Neural progenitor cell (in vitro differentiated cells): ENCODE results near the gene TRPM2. TPM values are rescaled to one million over a fixed set of nuclear protein-coding genes. Genes with fewer than 3 reads are reported as not detected.

ENCODE experiments used
- DNase-seq: peaks from one replicate; pipeline ENCODE4 v3.0.0-alpha.2; 2016; ENCODE audit warnings: low spot score
- H2AFZ ChIP-seq: fragments of 200-600 bp; sonication (generic); replicated peaks from 2 replicates; pipeline ENCODE4 v1.6.1; 2016; ENCODE audit warnings: antibody characterized with exemption
- H3F3A ChIP-seq: fragments of 200-600 bp; sonication (generic); 2 replicates; pipeline ENCODE4 v1.6.1; 2016; ENCODE audit warnings: antibody characterized with exemption, low read depth
- H3K27ac ChIP-seq: fragments of 200-600 bp; sonication (generic); 2 replicates; pipeline ENCODE4 v1.5.1; 2016; ENCODE audit warnings: mild to moderate bottlenecking
- H3K27me3 ChIP-seq: fragments of 200-600 bp; sonication (generic); 2 replicates; pipeline ENCODE4 v1.6.1; 2016; ENCODE audit warnings: mild to moderate bottlenecking, moderate library complexity
- H3K36me3 ChIP-seq: fragments of 200-600 bp; sonication (generic); 2 replicates; pipeline ENCODE4 v1.5.1; 2016
- H3K4me1 ChIP-seq: fragments of 200-600 bp; sonication (generic); 2 replicates; pipeline ENCODE4 v1.6.1; 2016; ENCODE audit warnings: mixed run types
- H3K4me2 ChIP-seq: fragments of 200-600 bp; sonication (generic); 2 replicates; pipeline ENCODE4 v1.6.1; 2016
- H3K4me3 ChIP-seq: fragments of 200-600 bp; sonication (generic); 2 replicates; pipeline ENCODE4 v1.5.1; 2016
- H3K79me2 ChIP-seq: fragments of 200-600 bp; sonication (generic); 2 replicates; pipeline ENCODE4 v1.6.1; 2016; ENCODE audit warnings: low read depth
- H3K9ac ChIP-seq: fragments of 200-600 bp; sonication (generic); 2 replicates; pipeline ENCODE4 v1.6.1; 2016
- H3K9me3 ChIP-seq: fragments of 200-600 bp; sonication (generic); 2 replicates; pipeline ENCODE4 v1.5.1; 2016; ENCODE audit warnings: low read depth
- H4K20me1 ChIP-seq: fragments of 200-600 bp; sonication (generic); 2 replicates; pipeline ENCODE4 v1.6.1; 2016; ENCODE audit warnings: low read depth
- H3K27ac Mint-ChIP-seq: 3 replicates; pipeline ENCODE4 v1.8.0; 2021; ENCODE audit warnings: mixed read lengths
- H3K27me3 Mint-ChIP-seq: 2 replicates; pipeline ENCODE4 v1.8.0; 2022; ENCODE audit warnings: low read depth, mild to moderate bottlenecking, inconsistent platforms, moderate library complexity, mixed read lengths; ENCODE audit not compliant: insufficient read depth
- H3K36me3 Mint-ChIP-seq: 3 replicates; pipeline ENCODE4 v1.8.0; 2021; ENCODE audit warnings: mixed read lengths
- H3K4me1 Mint-ChIP-seq: 3 replicates; pipeline ENCODE4 v1.8.0; 2021; ENCODE audit warnings: mixed read lengths
- H3K4me3 Mint-ChIP-seq: 3 replicates; pipeline ENCODE4 v1.8.0; 2021; ENCODE audit warnings: mild to moderate bottlenecking, moderate library complexity, mixed read lengths
- H3K9me3 Mint-ChIP-seq: 3 replicates; pipeline ENCODE4 v1.8.0; 2020; ENCODE audit warnings: mixed read lengths
- CTCF ChIP-seq: fragments of 200-600 bp; sonication (generic); IDR thresholded peaks from 2 replicates; pipeline ENCODE4 v1.5.1; 2017; ENCODE audit warnings: antibody characterized with exemption, mild to moderate bottlenecking
- EZH2 ChIP-seq: fragments of 200-600 bp; sonication (generic); IDR thresholded peaks from 2 replicates; pipeline ENCODE4 v1.6.1; 2017; ENCODE audit warnings: antibody characterized with exemption, mild to moderate bottlenecking, moderate library complexity
- EZH2phosphoT487 ChIP-seq: fragments of 200-600 bp; sonication (generic); IDR thresholded peaks from 2 replicates; pipeline ENCODE4 v1.6.1; 2017; ENCODE audit warnings: antibody characterized with exemption
- total RNA-seq: library from RNA; depleted of rRNA; stranded (reverse); fragments of >200 nt; gene quantifications from 2 replicates; pipeline ENCODE4 v1.2.3, GENCODE V29; 2015; ENCODE audit warnings: low replicate concordance

The TRPM2 gene
- total RNA-seq, 1 donor from 2014 or later = not detected

- no peaks in the 10 kb centered on the region for H4K20me1 ChIP-seq
- H3K27ac Mint-ChIP-seq = no peak overlapping the region
Observed at GRCh38 chr21:44464351-44464750, 110.9 kb downstream of the TRPM2 start.

GRCh38 chr21:44466351-44466954, 113.0 kb downstream of the TRPM2 start:
- no peaks in the 10 kb centered on the region for H3K79me2 ChIP-seq
- H3K4me3 ChIP-seq = no peak overlapping the region
- Mint-ChIP-seq H3K27me3 (no peaks in the 10 kb centered on the region), H3K27ac (no peak overlapping the region), H3K4me3 (no peak overlapping the region), H3K36me3 (no peaks in the 10 kb centered on the region), H3K9me3 (no peaks in the 10 kb centered on the region), H3K4me1 (peaks cover 11% of the 10 kb centered on the region)
- TF ChIP-seq EZH2 (no peak), CTCF (no peak), EZH2phosphoT487 (no peak)
- no peaks in the 10 kb centered on the region for H4K20me1 ChIP-seq
- no peaks in the 10 kb centered on the region for H3F3A ChIP-seq
- H3K4me2 ChIP-seq = no peak overlapping the region
- no peaks in the 10 kb centered on the region for H3K36me3 ChIP-seq
- no peak overlapping the region for H3K9ac ChIP-seq
- H3K27me3 ChIP-seq = no peaks in the 10 kb centered on the region
- H3K4me1 ChIP-seq = no peaks in the 10 kb centered on the region
- no peak overlapping the region for H2AFZ ChIP-seq
- no peak overlapping the region for H3K27ac ChIP-seq
- no peaks in the 10 kb centered on the region for H3K9me3 ChIP-seq
- DNase-seq = no peak

More at GRCh38 chr21:44464351-44464750, 110.9 kb downstream of the TRPM2 start:
- Histone ChIP-seq H3K4me2 (no peak overlapping the region), H3K27me3 (no peaks in the 10 kb centered on the region), H2AFZ (no peak overlapping the region), H3K36me3 (no peaks in the 10 kb centered on the region), H3K4me1 (no peaks in the 10 kb centered on the region), H3F3A (no peaks in the 10 kb centered on the region), H3K4me3 (no peak overlapping the region), H3K9me3 (no peaks in the 10 kb centered on the region), H3K79me2 (no peaks in the 10 kb centered on the region), H3K27ac (no peak overlapping the region), H3K9ac (no peak overlapping the region)
- Mint-ChIP-seq H3K27me3 (no peaks in the 10 kb centered on the region), H3K4me3 (no peak overlapping the region), H3K9me3 (no peaks in the 10 kb centered on the region), H3K36me3 (no peaks in the 10 kb centered on the region), H3K4me1 (peaks cover 11% of the 10 kb centered on the region)
- DNase-seq = no peak
- TF ChIP-seq CTCF (no peak), EZH2phosphoT487 (no peak), EZH2 (no peak)

GRCh38 chr21:44466996-44467858, 113.8 kb downstream of the TRPM2 start:
- Mint-ChIP-seq H3K27me3 (peaks cover 2% of the 10 kb centered on the region), H3K36me3 (no peaks in the 10 kb centered on the region), H3K4me3 (peak overlapping the region; percentile 12), H3K4me1 (peaks cover 8% of the 10 kb centered on the region), H3K27ac (no peak overlapping the region), H3K9me3 (no peaks in the 10 kb centered on the region)
- no peak overlapping the region for H3K9ac ChIP-seq
- TF ChIP-seq EZH2phosphoT487 (no peak), EZH2 (no peak), CTCF (no peak)
- no peaks in the 10 kb centered on the region for H4K20me1 ChIP-seq
- H3K36me3 ChIP-seq = no peaks in the 10 kb centered on the region
- no peaks in the 10 kb centered on the region for H3K4me1 ChIP-seq
- no peak for DNase-seq
- no peak overlapping the region for H3K4me3 ChIP-seq
- no peaks in the 10 kb centered on the region for H3K79me2 ChIP-seq
- H3F3A ChIP-seq = no peaks in the 10 kb centered on the region
- no peaks in the 10 kb centered on the region for H3K27me3 ChIP-seq
- no peak overlapping the region for H3K27ac ChIP-seq
- H2AFZ ChIP-seq = no peak overlapping the region
- no peak overlapping the region for H3K4me2 ChIP-seq
- no peaks in the 10 kb centered on the region for H3K9me3 ChIP-seq
